GM18517 (cell line): ENCODE data around the gene ZFC3H1.
A peak's percentile ranks its signal among the peaks of the same experiment; 100 is the strongest.

Experiments
- ATAC-seq: cut with Tn5 transposase; IDR thresholded peaks from one replicate; pipeline ENCODE4 v1.9.1; 2021; ENCODE audit warnings: mild to moderate bottlenecking, moderate library complexity; ENCODE audit not compliant: unreplicated experiment

Gene ZFC3H1

DNA sequence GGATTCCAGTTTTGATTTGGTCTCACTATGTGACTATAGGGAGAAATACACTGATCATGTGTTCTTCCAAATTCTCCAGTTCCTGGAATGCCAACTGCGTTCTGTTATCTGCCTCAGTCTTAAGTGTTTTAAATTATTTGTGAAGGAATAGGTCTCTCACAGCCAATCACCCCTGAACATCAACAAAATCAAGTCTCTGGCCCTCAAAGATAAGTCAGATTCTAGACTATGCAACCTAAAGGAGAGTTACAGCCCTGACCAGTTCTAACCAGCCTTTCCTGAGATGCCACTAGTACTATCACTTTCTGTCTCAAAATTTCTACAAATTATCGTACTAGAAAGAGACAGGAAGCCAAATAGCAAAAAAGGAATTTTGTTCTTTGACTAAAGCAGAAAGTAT is 22.3 kb downstream of the ZFC3H1 start:
- ATAC-seq, result no peak

DNA sequence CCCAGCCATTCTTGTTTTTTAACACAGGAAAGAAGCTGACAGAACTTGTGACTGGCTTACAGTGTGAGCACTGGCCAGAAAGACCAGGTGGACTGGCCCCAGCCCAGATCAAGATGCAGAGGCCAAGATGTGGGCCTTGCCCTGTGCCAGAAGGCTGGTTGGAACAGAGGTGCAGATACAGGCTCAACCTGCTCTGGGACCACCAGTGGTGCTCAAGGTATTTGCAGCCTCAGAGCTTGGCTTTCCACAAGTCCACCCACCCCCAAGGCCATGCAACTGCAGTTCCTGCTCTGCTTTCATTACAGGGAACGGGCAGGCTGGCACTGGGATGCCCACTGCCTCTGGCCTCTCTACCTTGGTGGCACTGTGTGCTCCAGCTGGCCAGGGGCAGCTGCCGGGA is 23.3 kb downstream of the ZFC3H1 start:
- ATAC-seq, result no peak

DNA sequence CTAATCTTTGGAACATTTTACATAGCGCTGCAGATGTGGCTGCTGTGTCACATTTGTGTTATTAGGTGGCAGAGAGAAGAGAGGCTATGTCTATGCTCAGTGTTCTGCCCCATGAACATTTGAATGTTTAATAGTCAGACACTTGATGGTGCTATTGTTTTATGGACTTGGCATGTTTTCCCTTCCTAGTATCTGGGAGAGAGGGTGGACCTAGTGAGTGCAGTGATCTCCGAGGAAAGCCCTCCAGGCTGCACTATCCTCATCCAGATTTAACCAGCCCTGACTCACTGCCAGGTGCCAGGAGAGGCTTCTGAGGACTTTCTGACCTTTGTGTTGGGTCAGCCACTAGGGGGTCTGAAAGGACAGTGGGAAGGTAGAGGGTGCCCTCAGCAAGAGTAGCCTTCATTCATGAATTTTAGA is 24.3 kb downstream of the ZFC3H1 start:
- ATAC-seq, result no peak

DNA sequence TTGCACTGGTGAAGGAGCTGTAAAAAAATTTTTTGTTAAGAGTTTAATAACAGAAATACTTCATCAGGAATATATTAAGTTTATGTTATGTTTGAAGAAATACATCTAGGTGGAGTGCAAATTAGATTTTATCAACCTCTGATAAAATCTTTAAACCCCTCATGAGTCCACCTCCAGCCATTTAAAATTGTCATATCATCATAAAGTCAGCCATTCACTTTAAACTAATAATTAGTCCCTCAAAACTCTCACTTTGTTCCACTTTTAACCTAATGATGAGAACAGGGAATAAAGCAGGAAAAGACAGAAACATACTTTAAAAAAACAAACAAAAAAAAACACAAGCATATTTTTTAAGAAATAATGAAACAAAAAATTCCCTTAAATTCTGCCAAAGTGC is 25.1 kb downstream of the ZFC3H1 start:
- ATAC-seq, result no peak

DNA sequence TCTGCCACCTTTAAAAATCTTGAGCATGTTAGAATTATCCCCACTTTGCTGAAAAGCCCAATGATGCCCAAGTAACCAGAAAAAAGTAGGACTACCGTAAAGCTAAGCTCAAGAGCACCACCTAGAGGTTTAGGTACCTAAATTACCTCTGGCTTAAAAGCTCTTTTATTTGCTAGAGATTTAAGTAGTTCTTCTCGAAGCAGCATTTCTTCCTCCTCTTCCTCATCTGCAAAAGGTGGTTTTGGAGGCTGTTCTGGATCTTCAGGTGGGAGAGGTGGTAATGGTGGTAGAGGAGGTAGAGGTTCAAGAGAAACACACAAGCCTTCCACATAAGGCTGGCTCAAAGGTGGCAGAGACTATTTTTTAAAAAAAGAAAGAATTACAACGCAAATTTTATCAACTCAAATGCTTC is 26.9 kb downstream of the ZFC3H1 start:
- peak; percentile 66 for ATAC-seq

DNA sequence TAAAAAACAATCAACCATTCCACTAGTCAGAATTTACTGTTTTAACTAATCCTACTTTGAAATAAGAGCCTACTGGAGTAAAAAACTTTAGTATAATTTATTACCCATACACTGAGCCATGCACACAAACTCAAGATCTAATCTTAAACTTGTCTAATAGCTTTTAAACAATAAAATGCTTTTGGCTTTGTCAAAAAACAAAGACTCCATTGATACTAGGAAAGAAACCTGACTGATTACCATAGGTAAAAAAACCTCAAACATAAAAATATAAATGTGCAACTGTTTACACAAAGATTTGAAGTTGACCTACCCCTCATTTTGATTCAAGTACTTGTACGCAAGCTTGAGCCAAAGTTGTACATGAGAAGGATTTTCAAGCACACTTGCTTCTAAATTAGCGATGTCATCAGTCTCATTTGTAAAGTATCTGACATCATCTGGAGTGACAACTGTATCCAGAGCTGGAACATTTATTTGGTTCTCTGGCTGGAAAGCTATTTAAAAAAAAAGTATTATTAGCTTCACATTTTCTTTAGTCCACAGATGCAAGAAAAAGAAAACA is 36.1 kb downstream of the ZFC3H1 start:
- no peak for ATAC-seq

DNA sequence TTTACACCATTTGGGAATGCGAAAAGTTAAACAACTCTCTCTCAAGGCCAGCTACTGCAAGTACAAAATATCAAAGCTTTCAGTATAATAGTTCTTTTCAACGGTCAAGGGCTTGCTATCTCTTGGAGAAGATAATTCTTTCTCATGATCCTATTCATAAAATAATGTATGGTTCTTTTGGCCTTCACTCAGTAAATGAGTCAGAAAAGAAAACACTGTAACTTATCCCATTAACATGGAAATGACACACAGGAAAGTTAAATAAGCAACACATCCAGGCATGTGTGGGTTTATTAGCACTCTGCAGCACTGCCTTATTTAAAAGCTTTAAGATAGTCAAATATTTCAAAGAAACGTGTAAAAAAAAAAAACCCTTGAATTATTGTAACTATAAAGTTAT is 36.9 kb downstream of the ZFC3H1 start:
- no peak for ATAC-seq

DNA sequence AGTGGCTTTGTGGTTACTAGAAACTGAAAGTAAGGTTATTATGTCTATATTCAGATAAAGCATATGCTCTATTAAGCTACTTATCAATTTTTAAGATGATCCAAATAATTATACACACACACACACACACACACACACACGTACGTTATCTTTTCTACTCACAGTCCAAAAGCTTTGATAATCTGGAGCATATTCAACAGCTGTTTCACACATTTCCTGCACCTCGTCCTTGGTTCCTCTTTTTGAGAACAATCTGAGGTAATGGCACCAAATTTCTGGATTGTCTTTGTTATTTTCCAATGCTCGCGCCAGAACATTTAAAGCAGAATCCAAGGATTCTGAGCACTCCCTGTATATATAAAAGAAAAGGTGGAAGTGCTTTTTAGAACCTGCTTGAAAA is 37.5 kb downstream of the ZFC3H1 start:
- ATAC-seq, result peak; percentile 64

DNA sequence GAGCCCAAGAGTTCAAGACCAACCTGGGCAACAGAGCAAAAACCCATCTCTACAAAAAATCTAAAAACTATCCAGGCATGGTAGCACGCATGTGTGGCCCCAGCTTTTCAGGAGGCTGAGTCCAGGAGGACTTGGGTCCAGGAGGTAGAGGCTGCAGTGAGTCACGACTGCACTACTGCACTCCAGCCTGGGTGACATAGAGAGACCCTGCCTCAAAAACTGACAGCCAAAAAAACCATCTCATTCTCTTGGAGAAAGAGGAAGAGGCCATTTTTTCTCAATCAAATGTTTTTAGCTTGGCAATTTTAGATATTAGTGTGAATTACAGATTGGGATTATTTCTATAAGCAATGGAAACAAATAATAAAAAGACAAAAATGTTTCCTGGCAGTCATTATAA is 38.2 kb downstream of the ZFC3H1 start:
- ATAC-seq, result no peak

DNA sequence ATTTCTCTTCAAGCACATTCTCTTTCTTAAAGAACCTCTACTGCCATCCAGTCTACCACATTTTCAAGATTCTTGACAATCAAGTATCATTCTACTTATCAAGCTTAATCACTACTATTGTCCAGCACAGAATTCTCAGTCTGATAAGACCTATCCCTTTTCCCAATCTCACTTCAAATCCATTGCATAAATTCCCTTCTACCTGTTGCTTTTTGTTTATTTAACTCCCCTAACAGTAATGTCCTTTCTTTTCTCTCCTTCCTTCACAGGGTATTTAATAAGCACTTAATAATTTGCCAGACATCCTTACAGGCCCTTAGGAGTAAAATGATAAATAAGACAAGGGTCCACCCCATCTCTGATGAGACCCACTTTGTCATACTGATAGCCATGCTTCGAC is 41.7 kb downstream of the ZFC3H1 start:
- ATAC-seq, result no peak

DNA sequence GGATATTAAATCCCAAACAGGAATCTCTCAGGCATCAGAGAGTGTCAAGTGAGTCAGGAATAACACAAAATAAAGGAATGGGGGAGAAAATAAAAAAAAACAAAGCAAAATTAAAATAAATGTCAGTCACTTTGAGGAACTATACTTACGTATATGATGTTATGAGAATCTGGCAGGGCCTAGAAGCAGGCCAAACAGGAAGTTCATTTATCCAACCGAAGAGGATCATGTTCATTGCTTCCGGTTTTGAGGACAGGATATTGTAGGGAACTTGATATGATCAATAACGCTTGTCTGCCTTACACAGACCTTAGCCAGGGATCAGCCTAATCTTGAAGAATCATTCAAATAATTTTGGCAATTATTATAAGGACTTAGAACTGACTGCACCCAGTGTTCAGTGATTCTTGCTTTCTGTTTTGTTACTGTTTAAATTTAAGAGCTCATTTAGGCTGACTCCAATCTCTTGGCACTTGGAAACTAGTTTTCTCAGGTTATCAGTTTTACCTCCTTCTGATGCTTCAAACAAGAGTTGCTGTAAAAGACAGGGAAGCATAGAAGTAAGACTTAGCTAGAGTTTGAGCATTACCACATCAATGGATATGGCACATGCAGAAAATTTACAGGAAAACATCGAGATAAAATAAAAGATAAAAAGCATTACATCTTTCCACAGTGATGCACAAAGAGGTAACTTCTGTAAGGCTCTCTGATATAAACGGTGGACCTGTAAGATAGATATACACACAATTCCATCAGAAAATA is 53.4 kb downstream of the ZFC3H1 start:
- ATAC-seq, result no peak

DNA sequence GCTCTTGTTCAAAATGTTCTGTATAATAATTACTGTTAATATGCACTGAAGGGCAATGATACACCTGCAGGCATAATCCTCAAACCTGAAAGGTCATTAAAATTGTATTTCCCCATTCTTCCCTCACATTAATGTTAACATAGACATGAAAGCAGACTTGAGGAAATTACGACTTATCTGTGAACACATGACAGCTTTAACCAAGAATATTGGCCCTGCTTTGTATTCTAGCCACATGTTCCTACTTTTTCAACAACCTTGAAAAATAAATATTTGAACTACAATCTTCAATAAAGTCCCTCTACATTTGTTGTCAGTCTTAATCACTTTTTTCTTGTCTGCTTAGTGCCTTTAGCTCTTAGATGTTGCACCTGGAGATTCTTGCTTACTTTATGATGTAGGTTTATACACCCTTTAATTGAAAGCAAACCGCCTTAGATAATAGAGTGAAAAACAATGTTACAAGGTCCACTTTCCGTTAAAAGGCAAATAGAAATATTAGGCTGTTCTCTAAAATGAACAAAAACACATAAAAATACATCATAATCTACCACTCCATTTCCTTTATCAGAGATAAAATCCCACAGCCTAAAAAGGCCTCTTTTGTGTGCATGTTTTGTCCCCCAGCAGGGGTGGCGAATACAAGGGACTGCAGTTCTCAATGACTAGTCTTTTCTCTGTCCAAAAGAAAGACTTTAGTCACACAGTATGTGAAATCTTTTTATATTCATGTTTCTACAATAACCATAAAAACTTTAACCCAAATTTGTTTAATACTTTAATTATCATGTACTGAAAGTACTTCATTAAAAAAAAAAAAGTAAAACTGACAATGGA is 55.9 kb downstream of the ZFC3H1 start:
- no peak for ATAC-seq

DNA sequence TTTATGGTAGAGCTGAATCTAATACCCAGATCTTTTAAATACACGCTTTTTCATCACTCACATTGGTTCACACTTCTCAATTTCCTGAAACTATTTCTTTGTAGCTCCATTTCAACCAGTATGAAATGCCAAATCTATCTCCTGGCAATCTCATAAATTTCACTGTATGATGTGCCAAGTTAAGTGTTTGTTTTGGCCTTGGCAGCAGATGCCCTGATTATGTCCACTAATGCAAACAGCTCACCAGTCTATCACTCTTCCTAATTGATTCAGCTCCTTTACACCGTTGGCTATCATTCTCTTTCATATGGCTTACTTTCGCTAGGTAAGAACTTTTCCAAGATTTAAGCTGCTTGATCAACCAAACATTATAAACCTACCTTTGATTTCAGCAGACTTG is 58.6 kb downstream of the ZFC3H1 start:
- ATAC-seq, result no peak

DNA sequence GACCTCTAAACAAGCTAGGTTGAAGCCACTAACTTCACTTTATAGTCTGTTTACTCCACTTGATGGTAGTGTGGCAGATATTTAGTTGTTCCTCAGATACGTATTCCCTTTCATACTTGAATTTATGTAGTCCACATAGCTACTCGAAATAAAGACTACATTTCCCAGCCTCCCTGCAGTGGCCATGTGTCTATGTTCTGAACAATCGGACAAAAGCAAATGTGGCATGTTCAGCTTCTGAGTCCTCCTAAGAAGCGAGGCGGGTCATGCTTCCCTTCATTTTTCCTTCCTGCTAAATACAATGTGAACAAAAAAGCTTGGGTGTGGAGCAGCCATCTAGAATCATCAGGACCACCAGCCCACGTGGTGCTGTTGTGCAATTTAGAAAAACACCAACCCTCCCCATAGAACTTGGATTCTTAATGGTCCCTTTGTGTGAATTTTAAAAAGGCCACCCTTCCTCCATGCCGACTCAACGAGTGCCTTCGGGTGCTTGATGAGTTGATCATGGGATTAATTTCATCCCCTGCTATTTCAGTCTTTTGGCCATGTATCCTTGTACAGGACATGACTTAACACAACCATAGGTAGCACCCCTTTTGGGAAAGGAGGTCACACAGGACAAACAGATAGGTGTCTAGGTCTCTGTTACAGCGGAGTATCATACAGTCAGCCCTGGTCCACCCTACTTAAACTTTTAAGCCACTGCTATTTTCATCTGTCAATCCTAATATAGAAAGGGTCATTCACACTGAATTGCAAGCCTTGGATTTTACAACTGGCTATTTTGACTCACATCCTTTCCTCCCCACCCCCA is 60.7 kb downstream of the ZFC3H1 start:
- no peak for ATAC-seq

DNA sequence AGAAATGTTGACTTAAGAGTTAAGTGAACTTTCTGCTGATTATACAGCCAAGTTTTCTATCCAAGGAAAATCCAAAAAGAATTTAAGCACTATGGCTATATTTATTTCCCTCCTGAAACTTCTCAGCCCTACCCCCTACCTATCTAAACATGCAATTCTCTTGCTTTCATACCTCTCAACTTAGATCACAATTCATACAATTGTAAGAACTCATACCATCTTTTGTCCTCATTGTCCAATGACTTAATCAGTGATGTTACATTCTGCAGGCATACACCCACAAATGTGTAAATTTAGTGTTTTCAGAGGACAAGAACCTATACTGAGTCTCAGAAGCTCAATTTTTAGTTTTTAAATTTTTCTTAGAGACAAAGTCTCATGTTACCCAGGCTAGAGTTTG is 62.1 kb downstream of the ZFC3H1 start:
- ATAC-seq, result no peak

DNA sequence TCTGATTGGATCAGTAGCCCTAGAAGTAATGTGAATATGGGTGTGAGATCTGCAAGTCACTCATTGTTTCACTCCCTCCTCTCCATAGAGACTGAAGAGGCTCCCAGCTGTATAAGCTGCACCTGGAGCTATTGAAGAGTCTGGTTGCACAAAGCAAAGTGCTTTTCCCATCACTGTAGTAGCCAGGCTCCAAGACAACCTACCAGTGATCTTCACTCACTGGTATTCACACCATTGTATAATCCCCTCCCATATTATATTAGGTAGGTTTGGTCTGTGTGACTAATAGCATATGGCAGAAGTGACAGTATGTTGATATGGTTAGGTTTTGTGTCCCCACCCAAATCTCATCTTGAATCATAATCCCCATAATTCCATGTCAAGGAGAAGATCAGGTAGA is 64.4 kb downstream of the ZFC3H1 start:
- no peak for ATAC-seq

DNA sequence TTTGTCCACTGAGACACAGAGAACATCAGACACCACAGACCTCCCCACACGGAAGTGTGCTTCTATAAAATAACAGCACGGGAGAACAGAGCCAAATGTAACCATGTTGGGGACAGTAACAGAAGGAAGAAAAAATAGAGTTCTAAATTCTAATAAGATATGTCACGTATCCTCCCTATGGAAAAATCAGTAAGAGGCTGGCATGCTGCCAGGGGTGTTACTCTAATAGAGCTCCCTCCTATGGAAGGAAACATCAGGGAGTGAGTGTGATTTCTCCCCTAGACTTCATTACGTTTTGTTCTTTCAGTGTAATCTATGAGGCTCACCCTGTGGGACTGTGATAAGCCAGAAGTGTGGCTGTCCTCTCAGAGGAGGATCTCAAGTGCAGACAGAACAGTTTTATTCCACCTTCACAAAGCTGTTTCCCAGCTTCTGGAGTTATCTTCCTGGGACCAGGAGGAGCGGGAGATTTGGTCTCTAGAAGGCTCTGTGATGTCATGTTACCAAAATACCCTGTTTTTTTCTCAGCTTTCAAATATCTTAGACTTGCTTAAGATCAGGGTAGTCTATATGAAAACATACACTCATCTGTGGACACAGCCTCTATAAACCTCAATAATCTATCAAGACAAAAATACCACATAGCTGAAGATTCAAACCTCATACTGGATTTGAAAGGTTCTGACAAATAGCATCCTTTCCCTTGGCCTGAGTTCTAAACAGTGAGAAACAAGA is 69.3 kb downstream of the ZFC3H1 start:
- ATAC-seq, result no peak

DNA sequence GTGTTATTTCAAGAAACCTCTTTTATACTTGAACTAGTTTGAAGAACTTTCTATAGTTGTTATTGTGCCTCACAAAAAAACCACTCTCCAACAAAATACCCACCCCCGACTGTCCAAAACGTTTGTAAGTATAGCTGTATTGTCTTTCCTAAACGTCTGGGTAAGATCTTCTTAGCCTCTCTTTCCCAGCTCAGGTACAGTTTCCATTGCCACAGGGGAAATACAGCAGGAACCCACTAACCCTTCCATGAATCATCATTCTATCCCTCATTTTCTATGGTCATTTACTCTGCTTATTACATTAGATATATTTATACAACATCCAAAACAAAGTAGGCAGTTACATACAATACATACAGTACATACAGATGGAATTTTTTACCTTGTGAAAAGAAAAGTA is 70.8 kb downstream of the ZFC3H1 start:
- no peak for ATAC-seq

DNA sequence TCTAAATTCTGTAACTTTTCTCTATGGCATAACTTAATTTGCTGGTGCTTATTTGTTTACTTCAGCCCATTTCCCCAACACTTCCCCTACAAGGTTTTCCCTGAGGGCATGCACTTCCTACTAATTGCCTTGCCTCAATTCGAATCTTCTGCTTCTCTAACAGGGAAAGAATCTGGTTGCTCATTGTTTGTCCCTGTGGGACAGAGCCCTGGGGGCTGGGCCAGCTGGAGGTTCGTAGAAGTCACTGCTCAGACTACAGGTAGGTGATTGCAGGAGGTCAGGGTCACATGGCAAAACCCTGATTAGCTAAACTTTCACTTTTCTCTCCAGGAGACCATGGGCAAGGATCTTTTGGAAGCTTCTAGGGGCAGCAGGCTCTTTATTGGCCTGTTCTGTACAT is 72.0 kb downstream of the ZFC3H1 start:
- ATAC-seq, result no peak

DNA sequence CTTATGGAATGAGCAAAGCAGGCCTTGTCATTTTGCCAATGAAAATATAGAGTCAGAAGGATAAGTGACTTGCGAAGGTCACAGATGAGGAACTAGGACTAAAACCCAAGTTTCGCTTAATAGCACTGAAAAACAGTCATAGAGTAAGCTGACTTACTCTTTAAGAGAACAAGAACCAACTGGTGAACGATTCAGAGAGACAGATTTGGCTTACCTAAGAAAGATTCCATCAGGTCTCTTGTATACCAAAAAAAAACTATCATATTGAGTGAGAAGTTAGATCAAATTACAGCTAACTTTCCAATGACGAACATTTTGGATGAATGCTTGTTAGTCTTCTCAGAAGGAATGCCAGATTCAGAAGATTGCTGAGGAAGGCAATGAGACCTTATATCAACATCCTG is 74.2 kb downstream of the ZFC3H1 start:
- ATAC-seq, result no peak

DNA sequence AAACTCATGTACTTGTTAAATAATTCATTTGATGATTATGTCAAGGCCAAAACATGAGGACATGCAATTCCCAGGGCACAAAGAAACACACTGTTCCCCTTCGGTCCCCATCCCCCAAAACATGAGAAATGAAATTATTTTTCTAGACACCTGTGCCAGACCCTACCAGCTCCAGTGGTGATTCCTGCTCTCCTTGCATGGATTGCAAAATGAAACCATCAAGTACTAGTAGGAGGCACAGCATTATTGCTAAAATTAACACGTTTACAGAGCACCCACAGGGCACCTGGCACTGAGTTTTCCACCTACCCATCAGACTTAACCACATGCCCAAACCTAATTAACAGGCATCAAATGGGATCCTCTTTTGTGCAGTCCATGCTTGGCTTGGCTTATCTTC is 76.6 kb downstream of the ZFC3H1 start:
- ATAC-seq, result no peak
